Measurements from ENCODE around the gene HACD4.

- TF ChIP-seq POLR2A (IDR thresholded peaks at IDR 0.05), result no peak
- no peak for TF ChIP-seq CTCF (IDR thresholded peaks at IDR 0.05)
Measured at GRCh38 chr9:21023861-21024260, 7.6 kb downstream of the HACD4 start.
